Measurements from ENCODE around the gene NOB1.
A peak's percentile ranks its signal among the peaks of the same experiment; 100 is the strongest.
"Not testable (repeated sequence)": the region's sequence is repeated elsewhere in the genome, so short reads cannot be mapped to it uniquely, and the experiment has no call there.

The NOB1 gene

DNA sequence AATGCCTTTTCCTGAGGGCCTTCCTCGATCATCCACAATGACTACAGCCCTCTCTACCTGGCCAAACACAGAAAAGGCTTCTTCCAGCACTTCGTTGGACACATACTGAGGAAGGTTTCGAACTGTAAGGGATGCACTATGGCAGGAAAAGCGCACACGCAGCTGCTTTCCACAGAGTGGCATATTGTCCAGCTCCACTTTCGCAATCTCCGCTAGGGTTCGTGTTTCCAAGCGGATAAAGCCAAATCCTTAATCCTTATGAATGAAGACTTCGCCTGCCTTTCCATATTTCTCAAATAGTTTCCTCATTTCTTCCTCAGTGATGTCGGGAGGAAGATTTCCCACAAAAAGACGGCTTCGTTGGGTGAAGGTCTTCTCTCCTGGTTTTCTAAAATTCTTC lies 2.6 kb upstream of the NOB1 start:
- not testable (repeated sequence) for DNase-seq

GRCh38 chr16:69756705-69757104 lies 2.0 kb upstream of the NOB1 start:
- DNase-seq: no peak

DNA sequence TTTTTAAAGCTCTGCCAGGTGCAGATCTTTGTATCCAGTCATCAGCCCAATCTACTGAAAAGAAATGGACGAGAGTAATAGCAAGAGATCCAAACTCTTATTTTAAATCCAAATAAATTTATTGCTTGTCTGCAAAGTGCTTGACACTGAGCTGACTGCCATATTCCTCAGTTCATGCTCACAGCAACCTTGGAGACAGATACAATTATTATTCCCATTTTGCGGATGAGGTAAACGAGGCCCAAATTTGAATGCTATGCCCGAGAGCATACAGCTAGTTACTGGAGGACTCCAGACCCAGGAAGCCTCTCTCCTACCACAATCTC lies 620 bp downstream of the NOB1 start:
- DNase-seq: no peak

- no peak for DNase-seq
These were observed 5.9 kb downstream of the NOB1 start for GRCh38 chr16:69748694-69749345.

DNA sequence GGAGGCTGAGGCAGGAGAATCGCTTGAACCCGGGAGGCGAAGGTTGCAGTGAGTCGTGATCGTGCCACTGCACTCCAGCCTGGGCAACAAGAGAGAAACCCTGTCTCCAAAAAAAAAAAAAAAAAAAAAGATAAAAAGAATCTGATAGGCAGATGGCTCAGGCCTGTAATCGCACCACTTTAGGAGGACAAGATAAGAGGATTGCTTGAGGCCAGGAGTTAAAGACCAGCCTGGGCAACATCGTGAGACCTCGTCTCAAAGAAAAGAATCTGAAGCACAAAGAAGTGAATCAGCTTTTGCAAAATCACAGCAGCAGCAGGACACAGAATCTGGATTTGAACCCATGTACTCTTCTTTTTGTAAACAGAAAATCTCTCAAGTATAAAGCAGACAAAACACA lies 7.6 kb downstream of the NOB1 start:
- no peak for DNase-seq

- no peak for DNase-seq
These were observed 8.8 kb downstream of the NOB1 start for GRCh38 chr16:69745959-69746358.

DNA sequence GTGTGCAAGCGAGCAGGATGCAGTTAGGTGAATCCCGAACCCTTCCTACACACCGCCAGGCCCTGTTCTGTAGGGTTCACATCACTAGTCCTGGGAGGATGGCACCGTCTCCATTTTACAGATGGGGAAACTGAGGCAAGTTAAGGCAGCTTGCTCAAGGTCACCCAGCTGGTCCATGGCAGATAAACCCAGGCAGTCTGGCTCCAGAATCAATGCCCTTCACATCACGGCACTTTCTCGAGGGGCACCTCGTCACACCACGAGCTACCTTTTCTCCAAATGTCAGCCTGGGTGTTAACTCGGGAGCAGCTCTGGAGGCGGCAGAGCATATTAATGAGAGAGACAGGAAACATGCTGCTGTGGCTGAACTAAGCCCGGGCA lies 9.5 kb downstream of the NOB1 start:
- DNase-seq: no peak

GRCh38 chr16:69744363-69745231 lies 10.1 kb downstream of the NOB1 start:
- DNase-seq: no peak

- peak; percentile 32 for DNase-seq
These were observed 12.5 kb downstream of the NOB1 start for GRCh38 chr16:69741951-69742904.

- DNase-seq: no peak
These were observed 13.2 kb downstream of the NOB1 start for GRCh38 chr16:69741519-69741918.

DNA sequence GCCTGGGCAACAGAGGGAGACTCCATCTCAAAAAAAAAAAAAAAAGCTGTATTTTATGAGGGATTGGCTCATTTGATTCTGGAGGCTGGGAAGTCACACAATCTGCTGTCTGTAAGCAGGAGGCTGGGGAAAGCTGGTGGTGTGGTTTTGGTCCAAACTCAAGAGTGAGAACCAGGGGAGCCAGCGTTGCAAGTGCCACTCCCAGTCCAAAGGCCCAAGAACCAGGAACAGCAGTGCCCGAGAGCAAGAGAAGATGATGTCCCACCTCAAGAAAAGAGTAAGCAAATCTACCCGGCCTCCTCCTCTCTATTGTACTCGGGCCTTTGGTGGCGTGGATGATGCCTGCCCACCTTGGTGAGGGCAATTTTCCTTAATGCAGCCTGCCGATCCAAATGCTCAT lies 22.6 kb downstream of the NOB1 start:
- DNase-seq: no peak

GRCh38 chr16:69731280-69731679 lies 23.4 kb downstream of the NOB1 start:
- DNase-seq: not testable (repeated sequence)

DNA sequence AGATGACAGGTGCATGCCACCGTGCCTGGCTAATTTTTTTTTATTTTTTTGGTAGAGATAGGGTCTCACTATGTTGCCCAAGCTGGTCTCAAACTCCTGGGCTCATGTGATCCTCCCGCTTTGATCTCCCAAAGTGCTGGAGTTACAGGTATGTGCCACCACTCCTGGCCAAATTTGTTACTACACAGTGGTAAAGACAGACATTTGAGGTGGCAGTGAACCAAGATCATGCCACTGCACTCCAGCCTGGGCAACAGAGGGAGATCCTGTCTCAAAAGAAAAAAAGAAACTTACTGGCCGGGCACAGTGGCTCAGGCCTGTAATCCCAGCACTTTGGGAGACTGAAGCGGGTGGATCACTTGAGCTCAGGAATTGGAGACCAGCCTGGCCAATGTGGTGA lies 25.7 kb downstream of the NOB1 start:
- DNase-seq: not testable (repeated sequence)

DNA sequence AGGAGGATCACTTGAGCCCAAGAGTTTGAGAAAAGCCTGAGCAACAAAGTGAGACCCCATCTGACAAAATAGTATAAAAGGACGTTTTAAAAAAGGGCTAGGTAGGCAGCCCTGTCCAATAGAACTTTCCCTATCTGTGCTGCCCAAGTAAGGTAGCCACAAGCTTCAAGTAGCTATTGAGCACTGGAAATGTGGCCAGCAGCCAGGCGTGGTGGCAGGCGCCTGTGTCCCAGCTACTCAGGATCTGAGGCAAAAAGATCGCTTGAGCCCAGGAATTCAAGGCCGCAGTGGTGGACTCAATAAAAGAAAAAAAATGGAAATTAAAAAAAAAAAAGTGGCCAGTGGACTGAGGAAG lies 26.8 kb downstream of the NOB1 start:
- peak; percentile 48 for DNase-seq

GRCh38 chr16:69726313-69727060 lies 28.2 kb downstream of the NOB1 start, which contains the start of gene NQO1:
TSS of gene NQO1 (minus strand) at chr16:69726560. CDS start at chr16:69726439, 121 bp downstream.
- peak; percentile 88 for DNase-seq

DNA sequence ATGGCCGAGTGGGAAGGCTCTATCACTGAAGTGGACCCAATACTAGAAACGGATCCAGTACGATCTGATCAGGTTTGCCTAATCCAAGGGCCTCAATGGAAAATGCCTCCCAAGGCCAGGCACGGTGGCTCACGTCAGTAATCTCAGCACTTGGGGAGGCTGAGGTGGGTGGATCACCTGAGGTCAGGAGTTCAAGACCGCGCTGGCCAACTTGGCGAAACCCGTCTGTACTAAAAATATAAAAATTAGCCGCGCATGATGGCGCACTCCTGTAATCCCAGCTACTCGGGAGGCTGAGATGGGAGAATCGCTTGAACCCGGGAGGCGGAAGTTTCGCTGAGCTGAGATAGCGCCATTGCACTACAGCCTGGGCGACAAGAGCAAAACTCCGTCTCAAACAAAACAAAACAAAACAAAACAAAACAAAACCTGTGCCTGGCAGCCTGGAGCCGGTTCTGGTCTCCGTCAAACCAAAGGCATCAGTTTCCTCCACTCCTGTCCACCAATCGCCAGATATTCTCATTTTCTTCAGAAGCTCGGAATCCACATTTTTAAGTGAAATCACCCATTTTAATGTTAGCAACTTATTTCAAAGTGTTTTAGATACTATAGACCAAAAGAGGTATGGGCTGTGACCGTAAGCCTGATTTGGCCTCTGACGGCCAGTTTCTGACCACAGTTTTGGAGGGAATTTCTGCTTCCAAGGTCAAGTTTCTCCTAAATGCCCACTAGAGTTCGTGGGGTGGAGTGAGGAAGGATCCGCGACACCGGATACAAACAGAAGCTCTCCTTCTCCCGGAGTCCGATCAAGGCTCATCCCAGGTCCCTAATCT lies 29.0 kb downstream of the NOB1 start:
- DNase-seq: no peak

DNA sequence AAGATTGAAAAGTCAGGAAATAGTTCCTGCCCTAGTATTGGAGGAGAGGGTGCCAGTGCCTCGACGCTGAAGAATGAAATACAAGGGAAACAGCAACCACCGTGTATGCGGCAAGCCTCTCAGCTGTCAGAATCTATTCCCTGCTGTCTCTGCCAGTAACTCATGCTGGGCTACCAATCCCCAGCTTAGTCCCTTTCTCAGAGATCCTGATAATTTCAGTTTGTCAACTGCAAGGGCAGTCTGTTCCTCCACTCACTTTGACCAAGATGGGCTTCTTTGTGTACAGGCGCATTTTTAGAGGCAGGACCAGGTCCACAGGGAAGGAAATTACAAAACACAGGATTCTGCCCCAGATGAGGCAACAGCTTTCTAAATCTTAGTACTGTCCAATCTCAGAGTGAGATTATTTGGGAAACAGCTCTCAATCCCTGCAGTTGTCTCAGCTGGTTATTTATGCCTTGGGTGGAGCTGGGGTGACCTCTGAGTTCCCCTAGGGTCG lies 29.7 kb downstream of the NOB1 start:
- DNase-seq: no peak

DNA sequence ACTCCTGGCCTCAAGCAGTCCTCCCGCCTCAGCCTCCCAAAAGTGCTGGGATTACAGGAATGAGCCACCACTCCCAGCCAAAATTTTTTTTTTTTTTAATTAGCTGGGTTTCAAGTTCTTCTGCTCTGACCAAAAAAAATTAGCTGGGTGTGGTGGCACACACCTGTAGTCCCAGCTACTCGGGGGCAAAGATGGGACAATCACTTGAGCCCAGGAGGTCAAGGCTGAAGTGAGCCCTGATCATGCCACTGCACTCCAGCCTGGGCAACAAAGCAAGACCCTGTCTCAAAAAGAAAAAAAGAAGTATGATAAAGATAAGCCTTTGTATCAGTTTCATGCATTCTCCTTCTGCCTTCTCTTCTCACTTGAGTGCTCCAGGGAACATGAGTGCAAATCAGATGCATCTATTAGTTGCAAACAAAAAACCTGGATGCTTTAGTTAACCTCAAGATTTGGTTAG lies 30.3 kb downstream of the NOB1 start:
- no peak for DNase-seq

DNA sequence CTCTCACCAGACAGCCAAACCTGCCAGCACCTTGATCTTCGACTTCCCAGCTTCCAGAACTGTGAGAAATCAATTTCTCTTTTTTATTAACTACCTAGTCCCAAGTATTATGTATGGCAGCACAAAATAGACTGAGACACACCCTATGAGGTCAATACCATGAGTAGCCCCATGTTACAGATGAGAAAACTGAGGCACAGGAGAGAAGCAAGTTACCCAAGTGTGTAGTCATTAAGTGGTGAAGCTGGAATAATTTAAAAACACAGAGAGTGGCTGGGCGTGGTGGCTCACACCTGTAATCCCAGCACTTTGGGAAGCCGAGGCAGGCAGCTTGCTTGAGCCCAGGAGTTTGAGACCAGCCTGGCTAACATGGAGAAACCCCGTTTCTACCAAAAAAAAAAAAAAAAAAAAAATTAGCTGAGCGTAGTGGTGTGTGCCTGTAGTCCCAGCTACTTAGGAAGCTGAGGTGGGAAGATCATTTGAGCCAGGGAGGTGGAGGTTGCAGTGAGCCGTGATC lies 33.2 kb downstream of the NOB1 start:
- no peak for DNase-seq

DNA sequence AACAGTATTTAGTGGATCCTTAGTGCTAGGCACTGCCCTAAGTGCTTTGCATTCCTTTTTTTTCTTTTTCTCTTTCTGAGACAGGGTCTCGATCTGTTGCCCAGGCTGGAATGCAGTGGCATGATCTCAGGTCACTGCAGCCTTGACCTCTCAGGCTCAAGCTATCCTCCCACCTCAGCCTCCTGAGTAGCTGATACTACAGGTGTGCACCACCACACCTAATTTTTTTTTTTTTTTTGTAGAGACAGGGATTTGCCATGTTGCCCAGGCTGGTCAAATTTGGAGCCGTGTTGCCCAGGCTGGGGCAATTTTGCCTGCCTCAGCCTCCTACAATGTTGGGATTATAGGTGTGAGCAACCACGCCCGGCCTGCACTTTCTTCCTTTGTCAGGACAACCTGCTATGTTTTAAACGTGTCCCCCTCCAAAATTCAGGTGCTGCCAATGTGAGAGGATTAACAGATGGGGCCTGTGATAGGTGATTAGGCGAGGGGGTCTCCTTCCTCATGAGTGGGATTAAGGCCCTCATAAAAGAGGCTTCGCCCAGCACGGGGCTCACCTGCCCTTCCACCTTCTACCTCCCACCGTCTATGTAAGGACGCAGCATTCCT lies 33.8 kb downstream of the NOB1 start:
- no peak for DNase-seq

All from midbrain (tissue), 1 donor.